IMR-90 (cell line): ENCODE results near the gene IL31RA. TPM values are rescaled to one million over a fixed set of nuclear protein-coding genes. Genes with fewer than 3 reads are reported as not detected.

Source experiments
- ATAC-seq: fragments of 200-7000 bp; cut with Tn5 transposase; 2 replicates; pipeline ENCODE4 v1.9.1; 2020; ENCODE audit warnings: low read depth, mild to moderate bottlenecking, moderate library complexity
- BruUV-seq: library from RNA; stranded (reverse); fragments of 400-500 nt; replicated peaks from 2 replicates; lab custom pipeline; 2021; lab: Mats Ljungman, UMichigan
- CTCF ChIA-PET: fragments of 300-600 bp; formaldehyde crosslinking; extraction: SDS; loops from one replicate; lab custom pipeline; 2021; ENCODE audit warnings: antibody characterized with exemption; lab: Yijun Ruan, JAX
- POLR2A ChIA-PET: fragments of 300-600 bp; sonication (Branson Sonifier 250); formaldehyde crosslinking; loops from one replicate; lab custom pipeline; 2022; ENCODE audit warnings: antibody characterized with exemption; ENCODE audit not compliant: unreplicated experiment; lab: Charles Lee
- DNase-seq: peaks from one replicate; pipeline ENCODE4 v3.0.0; 2013
- H2AFZ ChIP-seq: replicated peaks from 2 replicates; pipeline ENCODE3; 2013; ENCODE audit warnings: low read length, mild to moderate bottlenecking; ENCODE audit not compliant: poor library complexity
- H2AK5ac ChIP-seq: 2 replicates; pipeline ENCODE4 v1.6.1; 2013; ENCODE audit warnings: low read depth, low read length, inconsistent platforms
- H2AK9ac ChIP-seq: replicated peaks from 2 replicates; pipeline ENCODE3; 2013; ENCODE audit warnings: mild to moderate bottlenecking, low read depth, low read length, moderate library complexity; ENCODE audit not compliant: poor library complexity
- H2BK120ac ChIP-seq: 2 replicates; pipeline ENCODE4 v1.6.1; 2013; ENCODE audit warnings: low read depth, low read length, inconsistent platforms
- H2BK15ac ChIP-seq: 3 replicates; pipeline ENCODE4 v1.6.1; 2013; ENCODE audit warnings: low read depth, low read length, inconsistent platforms
- H2BK20ac ChIP-seq: 2 replicates; pipeline ENCODE4 v1.6.1; 2013; ENCODE audit warnings: low read depth, mild to moderate bottlenecking, inconsistent platforms, low read length, moderate library complexity
- H2BK5ac ChIP-seq: 2 replicates; pipeline ENCODE4 v1.6.1; 2013; ENCODE audit warnings: mild to moderate bottlenecking, low read depth, low read length, inconsistent platforms; ENCODE audit not compliant: poor library complexity, severe bottlenecking
- H3K14ac ChIP-seq: replicated peaks from 2 replicates; pipeline ENCODE4 v1.6.1; 2013; ENCODE audit warnings: low read depth, low read length, inconsistent platforms
- H3K18ac ChIP-seq: 2 replicates; pipeline ENCODE4 v1.6.1; 2013; ENCODE audit warnings: low read depth, low read length, control low read depth
- H3K23ac ChIP-seq: 2 replicates; pipeline ENCODE4 v1.6.1; 2013; ENCODE audit warnings: low read depth, low read length, inconsistent platforms
- H3K27ac ChIP-seq: 2 replicates; pipeline ENCODE4 v1.5.1; 2013; ENCODE audit warnings: mild to moderate bottlenecking, control low read depth, low read length; ENCODE audit not compliant: insufficient read depth
- H3K27me3 ChIP-seq: 2 replicates; pipeline ENCODE4 v1.6.1; 2013; ENCODE audit warnings: low read length; ENCODE audit not compliant: control insufficient read depth, insufficient read depth
- H3K36me3 ChIP-seq: 2 replicates; pipeline ENCODE4 v1.6.1; 2013; ENCODE audit warnings: low read length, mixed read lengths; ENCODE audit not compliant: control insufficient read depth, insufficient read depth
- H3K4ac ChIP-seq: 2 replicates; pipeline ENCODE4 v1.6.1; 2013; ENCODE audit warnings: low read depth, low read length, inconsistent platforms
- H3K4me1 ChIP-seq: 2 replicates; pipeline ENCODE4 v1.6.1; 2013; ENCODE audit warnings: low read length, mixed read lengths; ENCODE audit not compliant: control insufficient read depth, insufficient read depth
- H3K4me2 ChIP-seq: 2 replicates; pipeline ENCODE4 v1.6.1; 2013; ENCODE audit warnings: low read depth, mild to moderate bottlenecking, control low read depth, low read length, moderate library complexity
- H3K4me3 ChIP-seq: 2 replicates; pipeline ENCODE4 v1.5.1; 2013; ENCODE audit warnings: low read depth, mild to moderate bottlenecking, control low read depth, low read length, moderate library complexity; ENCODE audit not compliant: insufficient read depth
- H3K56ac ChIP-seq: 2 replicates; pipeline ENCODE4 v1.6.1; 2013; ENCODE audit warnings: low read length, inconsistent platforms; ENCODE audit not compliant: insufficient read depth; ENCODE audit errors: extremely low read depth
- H3K79me1 ChIP-seq, 2 experiments: 2 replicates each; pipeline ENCODE4 v1.6.1; 2013; ENCODE audit warnings: low read length in 2 of 2, inconsistent platforms in 1 of 2, low read depth in 1 of 2
- H3K9ac ChIP-seq: 2 replicates; pipeline ENCODE4 v1.6.1; 2013; ENCODE audit warnings: low read depth, low read length, control low read depth
- H3K9me1 ChIP-seq: 2 replicates; pipeline ENCODE4 v1.6.1; 2013; ENCODE audit warnings: low read length, inconsistent platforms; ENCODE audit not compliant: insufficient read depth
- H3K9me3 ChIP-seq: 2 replicates; pipeline ENCODE4 v1.6.1; 2013; ENCODE audit warnings: low read length; ENCODE audit not compliant: control insufficient read depth, insufficient read depth
- H4K20me1 ChIP-seq: 2 replicates; pipeline ENCODE4 v1.6.1; 2013; ENCODE audit warnings: low read length, inconsistent platforms; ENCODE audit not compliant: insufficient read depth
- H4K5ac ChIP-seq: 2 replicates; pipeline ENCODE4 v1.6.1; 2013; ENCODE audit warnings: mild to moderate bottlenecking, low read depth, low read length, control low read depth
- H4K8ac ChIP-seq, 2 experiments: 2 replicates each; pipeline ENCODE4 v1.6.1; 2013; ENCODE audit warnings: low read depth in 2 of 2, low read length in 2 of 2, control low read depth in 1 of 2, inconsistent platforms in 1 of 2
- H4K91ac ChIP-seq: 2 replicates; pipeline ENCODE4 v1.6.1; 2013; ENCODE audit warnings: low read depth, low read length, inconsistent platforms; ENCODE audit not compliant: insufficient read depth
- CEBPB ChIP-seq: IDR thresholded peaks from 2 replicates; pipeline ENCODE4 v1.6.1; 2012; ENCODE audit warnings: low read depth, low read length, improper control_type of control experiment
- CTCF ChIP-seq: conservative IDR thresholded peaks from 2 replicates; pipeline ENCODE4 v1.5.1; 2012; ENCODE audit warnings: mild to moderate bottlenecking, low read depth, low read length, improper control_type of control experiment
- ELK1 ChIP-seq: fragments of 150-350 bp; IDR thresholded peaks from 2 replicates; pipeline ENCODE4 v1.6.1; 2016; ENCODE audit warnings: low read depth, mild to moderate bottlenecking, low read length, moderate library complexity, borderline replicate concordance
- FOS ChIP-seq: fragments of 150-350 bp; IDR thresholded peaks from 2 replicates; pipeline ENCODE4 v1.6.1; 2016; ENCODE audit warnings: low read depth, low read length
- MAFK ChIP-seq: IDR thresholded peaks from 2 replicates; pipeline ENCODE4 v1.6.1; 2012; ENCODE audit warnings: low read depth, low read length, improper control_type of control experiment
- MAZ ChIP-seq: IDR thresholded peaks from 2 replicates; pipeline ENCODE4 v1.6.1; 2012; ENCODE audit warnings: low read depth, mild to moderate bottlenecking, low read length, improper control_type of control experiment, moderate library complexity, borderline replicate concordance
- MXI1 ChIP-seq: IDR thresholded peaks from 2 replicates; pipeline ENCODE4 v1.6.1; 2012; ENCODE audit warnings: low read depth, mild to moderate bottlenecking, low read length, moderate library complexity, borderline replicate concordance
- POLR2A ChIP-seq: IDR thresholded peaks from 2 replicates; pipeline ENCODE4 v1.6.1; 2012; ENCODE audit warnings: mild to moderate bottlenecking, low read depth, low read length
- SMC3 ChIP-seq: fragments of 150-350 bp; IDR thresholded peaks from 2 replicates; pipeline ENCODE4 v1.6.1; 2016; ENCODE audit warnings: low read depth, mild to moderate bottlenecking, antibody characterized with exemption, low read length, moderate library complexity
- WGBS, 2 experiments: methylation state at CpG; one replicate each; pipeline versions ENCODE4 v1.1.5 to v1.1.7; 2013; ENCODE audit warnings: missing lambda C conversion rate in 2 of 2; ENCODE audit not compliant: insufficient read length in 1 of 2; ENCODE audit errors: extremely low coverage in 2 of 2; 5-methylcytosine and 5-hydroxymethylcytosine counted together
- dilution Hi-C: fragments of 300-500 bp; cut with HindIII; formaldehyde crosslinking; loops from one replicate; pipeline ENCODE4 v1.14.3; 2018; ENCODE audit warnings: low sequenced_read_pairs; ENCODE audit not compliant: unreplicated experiment
- in situ Hi-C: fragments of 300-500 bp; cut with MboI; formaldehyde crosslinking; loops from 3 replicates; pipeline ENCODE4 v1.14.3; 2019; ENCODE audit warnings: low sequenced_read_pairs, inconsistent platforms, mixed read lengths
- intact Hi-C: fragments of 100-400 bp; cut with micrococcal nuclease; formaldehyde crosslinking; loops from 2 replicates; pipeline ENCODE4 v1.10.0; 2022
- polyA plus RNA-seq, 3 experiments: library from polyadenylated mRNA; depleted of rRNA; stranded (reverse); fragments of >200 nt; gene quantifications; 2 replicates each; pipeline ENCODE4 v1.2.3, GENCODE V29; 2012; ENCODE audit warnings: low replicate concordance in 1 of 3
- total RNA-seq: library from RNA; depleted of rRNA; stranded (reverse); fragments of >200 nt; gene quantifications from 2 replicates; pipeline ENCODE4 v1.2.3, GENCODE V29; 2012

Gene IL31RA
- total and polyA plus RNA-seq, 2 of the 4 experiments (the other 2 are of a cell fraction): 0.39 to 0.90 TPM

DNA sequence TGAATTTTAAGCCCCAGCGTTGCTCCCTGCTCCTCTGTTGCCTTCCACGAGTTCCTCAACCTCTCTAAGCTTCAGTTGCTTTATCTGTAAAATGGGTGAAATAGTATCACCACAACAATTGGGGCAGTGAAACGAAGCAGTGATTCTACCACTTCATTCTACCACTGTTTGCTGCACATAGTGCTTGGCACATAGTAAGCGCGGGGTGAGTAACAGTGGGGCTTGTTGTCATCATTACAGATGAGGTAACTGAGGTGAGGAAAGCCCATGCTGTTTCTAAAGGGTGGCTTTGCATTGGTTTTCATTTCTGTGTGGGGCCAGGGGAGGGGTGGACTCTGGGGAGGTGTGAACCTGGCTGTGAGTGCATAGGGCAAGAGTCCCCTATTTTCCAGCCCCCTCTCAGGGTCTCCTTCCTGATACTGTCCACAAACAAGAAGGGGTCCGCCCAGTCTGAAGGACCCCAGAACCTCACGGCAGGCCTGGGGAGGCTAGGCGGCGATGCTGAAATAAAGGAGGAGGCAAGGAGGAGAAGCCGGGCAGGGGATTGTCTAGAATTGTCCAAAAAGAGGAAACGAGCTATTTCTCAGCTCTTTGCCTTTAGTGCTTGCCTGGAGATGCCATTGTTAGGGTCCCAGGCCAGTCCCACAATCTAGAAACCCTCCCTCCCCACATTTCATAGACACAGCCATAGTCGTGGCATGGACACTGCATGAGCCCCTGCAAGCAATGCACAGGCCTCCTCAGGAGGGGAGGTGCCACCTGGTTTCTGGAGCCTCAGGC, 78.1 kb downstream of the IL31RA start:
- intact Hi-C loops: no loop called here

More for the DNA sequence above, 78.1 kb downstream of the IL31RA start:
- Histone ChIP-seq H4K20me1 (no peaks in the 10 kb centered on the region), H2BK5ac (no peak overlapping the region), H3K27me3 (no peaks in the 10 kb centered on the region), H3K4ac (no peak overlapping the region), H3K4me2 (no peak overlapping the region), H4K8ac (no peak overlapping the region), H2BK15ac (no peak overlapping the region), H3K36me3 (peaks cover 2% of the 10 kb centered on the region; the same call in 1 of the 2 replicates), H2AK5ac (0 out of 2 replicates have a peak overlapping the region, but pooled peaks have one; percentile 14), H3K18ac (no peak overlapping the region), H3K27ac (no peak overlapping the region), H2BK20ac (no peak overlapping the region), H3K79me1 (no peaks in the 10 kb centered on the region), H3K4me3 (no peak overlapping the region), H2BK120ac (no peak overlapping the region), H2AFZ (no peak overlapping the region), H3K56ac (no peak overlapping the region), H3K9ac (no peak overlapping the region), H4K91ac (no peak overlapping the region), H3K4me1 (no peaks in the 10 kb centered on the region), H3K23ac (no peak overlapping the region), H3K9me3 (no peaks in the 10 kb centered on the region), H3K14ac (no peak overlapping the region), H4K5ac (no peak overlapping the region), H2AK9ac (no peak overlapping the region), H3K9me1 (no peaks in the 10 kb centered on the region; the same call in 1 of the 2 replicates)
- 80% methylated on average over 2 of the region's 12 CpGs; no CpG with 5 or more reads in 1 of the 2 experiments for WGBS, 2 experiments
- ATAC-seq: no peak
- BruUV-seq: no TSS peak
- dilution Hi-C loops: no loop called here
- DNase-seq: no peak
- in situ Hi-C loops: no loop called here
- POLR2A ChIA-PET: no interaction called here
- TF ChIP-seq CEBPB (no peak), CTCF (no peak), MAFK (no peak), MXI1 (no peak), FOS (no peak), MAZ (no peak), ELK1 (no peak), POLR2A (no peak), SMC3 (no peak)
- CTCF ChIA-PET: no interaction called here
